GM19238 (cell line): ENCODE results near the gene MYO3B.
"Not testable (repeated sequence)": the region's sequence is repeated elsewhere in the genome, so short reads cannot be mapped to it uniquely, and the experiment has no call there.

Source experiments
- DNase-seq: peaks from one replicate; pipeline ENCODE4 v3.0.0; 2011; ENCODE audit warnings: low spot score; ENCODE audit not compliant: insufficient read length

Gene MYO3B

DNA sequence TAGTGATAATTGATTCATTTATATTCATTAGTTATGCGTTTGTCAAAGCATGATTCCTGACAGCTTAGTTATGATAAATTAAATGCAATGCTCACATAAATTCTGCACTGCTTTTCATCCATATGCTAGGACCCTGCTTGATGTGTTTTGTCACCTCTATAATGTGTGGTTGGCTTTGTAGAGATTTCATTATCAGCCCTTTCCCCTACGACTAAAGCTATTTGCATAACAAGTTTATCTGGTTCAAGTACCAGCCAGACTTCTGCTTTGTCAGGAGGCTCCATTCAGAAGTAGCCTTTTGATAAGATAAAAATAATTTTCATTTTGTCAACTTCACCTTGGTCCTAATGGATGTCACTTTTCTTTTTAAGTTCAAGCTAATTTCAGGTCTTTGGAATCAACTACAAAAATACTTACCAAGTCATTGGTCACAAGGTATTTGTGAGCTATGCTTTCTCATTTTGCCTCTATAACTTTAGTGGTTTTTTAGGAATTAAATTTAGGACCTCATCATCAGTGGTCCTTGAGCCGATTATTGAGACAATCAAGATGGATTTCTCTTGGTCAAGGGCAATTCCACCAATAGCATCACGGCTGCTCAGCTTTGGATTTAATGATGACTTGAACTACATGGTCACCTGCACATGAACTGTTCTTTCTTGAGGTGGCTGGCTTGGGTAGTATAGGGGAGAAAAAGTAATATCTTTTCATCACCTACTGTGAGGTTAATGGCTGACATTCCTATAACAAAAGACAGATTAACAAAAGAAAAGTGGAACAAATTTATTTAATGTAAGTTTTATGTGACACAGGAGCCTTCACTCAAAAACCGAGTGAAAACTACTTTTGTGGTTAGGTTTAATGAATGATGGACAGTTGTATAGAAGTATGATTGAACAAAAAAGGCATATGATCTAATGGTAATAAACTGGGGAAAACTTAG is 162.1 kb downstream of the MYO3B start:
- DNase-seq: no peak

DNA sequence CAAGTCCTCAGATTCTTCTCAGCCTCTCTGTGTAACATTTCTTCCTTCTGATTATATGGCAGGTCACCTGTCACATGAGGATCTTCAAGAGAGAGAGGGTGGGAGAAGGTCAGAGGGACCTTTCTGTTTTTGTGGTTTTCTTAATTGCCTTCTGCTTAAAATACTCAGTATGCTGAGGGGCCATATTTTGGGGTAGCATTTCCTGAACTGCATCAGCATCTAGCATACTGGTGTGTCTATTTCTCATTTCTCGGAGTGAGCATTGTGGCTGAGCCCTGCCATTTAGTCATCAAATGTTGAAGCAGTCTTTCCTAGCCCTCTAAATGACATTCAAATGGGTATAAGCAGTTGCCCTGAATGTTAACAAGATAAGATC is 162.7 kb downstream of the MYO3B start:
- no peak for DNase-seq

- DNase-seq: no peak
Measured at GRCh38 chr2:170341684-170342623, 164.0 kb downstream of the MYO3B start.

GRCh38 chr2:170344663-170345346 is 166.9 kb downstream of the MYO3B start:
- no peak for DNase-seq

GRCh38 chr2:170345607-170346006 is 167.7 kb downstream of the MYO3B start:
- no peak for DNase-seq

DNA sequence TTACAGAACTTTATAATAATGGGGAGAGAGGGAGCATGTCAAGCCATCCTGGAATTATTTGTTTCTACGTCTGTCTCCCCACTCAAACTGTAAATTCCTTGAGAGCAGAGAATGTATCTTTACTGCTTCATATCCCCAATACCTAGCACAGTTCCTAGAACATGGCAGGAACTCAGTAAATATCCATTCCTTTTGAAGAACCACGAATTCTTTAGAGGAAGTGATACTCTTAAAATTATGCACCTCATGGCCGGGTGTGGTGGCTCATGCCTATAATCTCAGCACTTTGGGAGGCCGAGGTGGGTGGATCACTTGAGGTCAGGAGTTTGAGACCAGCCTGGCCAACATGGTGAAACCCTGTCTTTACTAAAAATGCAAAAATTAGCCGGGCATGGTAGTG is 171.3 kb downstream of the MYO3B start:
- not testable (repeated sequence) for DNase-seq

DNA sequence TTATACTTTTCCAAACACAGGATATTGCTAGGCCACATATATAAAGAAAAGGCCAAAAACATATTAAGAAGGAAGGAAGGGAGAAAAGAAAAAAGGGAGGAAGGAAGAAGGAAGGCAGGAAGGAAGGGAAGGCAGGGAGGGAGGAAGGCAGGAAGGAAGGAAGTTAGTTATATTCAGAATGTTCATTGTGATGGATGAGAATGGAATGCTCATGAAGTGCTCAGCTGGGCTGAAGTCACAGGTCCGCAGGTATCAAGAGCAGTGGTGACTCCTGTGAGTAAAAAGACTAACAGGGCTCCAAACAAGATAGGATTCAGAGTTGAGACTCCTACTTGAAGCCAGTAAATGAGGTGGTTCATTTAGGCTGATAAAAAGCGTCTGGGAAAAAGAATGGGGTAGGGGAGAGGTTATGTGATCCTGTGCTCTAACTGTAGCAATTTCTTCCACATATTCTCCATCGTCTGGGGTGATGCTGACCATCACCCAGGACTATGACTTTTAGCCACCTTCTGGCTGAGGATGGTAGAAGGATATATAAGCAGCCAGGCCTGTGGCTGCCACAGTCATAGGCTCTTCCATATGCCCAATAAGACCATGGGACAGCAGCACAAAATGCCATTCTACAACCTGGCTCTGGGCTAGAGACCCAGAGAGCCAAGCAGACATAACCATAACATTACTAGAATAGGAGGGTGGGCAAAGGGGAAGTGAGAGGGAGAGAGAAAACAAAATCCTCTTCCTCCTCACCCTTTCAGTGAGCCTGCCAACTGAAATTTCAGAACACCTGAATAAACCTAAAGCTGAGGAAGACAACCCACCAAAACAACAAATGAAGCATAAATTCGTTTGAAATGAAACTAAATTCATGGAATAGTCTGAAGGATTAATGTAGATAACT is 173.2 kb downstream of the MYO3B start:
- DNase-seq: no peak

DNA sequence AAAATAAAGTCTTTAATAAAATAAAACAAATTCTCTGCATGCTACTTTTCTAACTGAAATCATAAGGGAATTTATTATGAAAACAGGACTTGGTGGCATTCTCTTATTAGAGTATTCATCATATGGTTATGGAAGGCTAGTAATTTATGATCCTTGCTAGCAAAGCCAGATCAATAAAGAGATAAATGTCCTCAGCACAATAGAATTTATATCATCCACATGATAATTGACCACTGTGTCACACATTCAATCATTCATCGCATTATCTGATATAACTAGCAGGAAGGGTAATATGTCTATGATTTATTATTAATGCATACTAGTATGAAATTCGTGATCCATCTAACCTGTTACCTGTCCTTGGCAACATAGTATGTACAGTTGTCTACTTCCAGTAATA is 175.8 kb downstream of the MYO3B start:
- DNase-seq: no peak

DNA sequence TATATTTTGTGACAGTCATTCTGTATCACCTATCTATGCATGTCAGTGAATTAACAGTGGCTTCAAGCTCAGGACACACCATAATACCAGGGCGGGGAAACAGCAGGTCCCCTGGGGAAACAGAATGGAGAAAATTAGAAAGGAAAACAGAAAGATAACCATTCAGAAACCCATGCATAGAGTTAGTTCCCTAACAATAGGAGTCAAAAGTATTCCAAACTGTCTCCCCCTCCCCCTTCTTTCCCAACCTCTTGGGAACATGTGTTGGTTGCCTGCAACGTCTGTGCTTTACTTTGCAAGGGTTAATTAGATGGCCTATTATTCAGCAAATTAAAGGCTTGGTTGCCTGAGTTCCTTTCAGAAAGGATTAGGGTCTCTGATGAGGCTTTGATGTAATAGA is 176.4 kb downstream of the MYO3B start:
- DNase-seq: no peak

GRCh38 chr2:170354855-170355780 is 177.2 kb downstream of the MYO3B start:
- DNase-seq: no peak

DNA sequence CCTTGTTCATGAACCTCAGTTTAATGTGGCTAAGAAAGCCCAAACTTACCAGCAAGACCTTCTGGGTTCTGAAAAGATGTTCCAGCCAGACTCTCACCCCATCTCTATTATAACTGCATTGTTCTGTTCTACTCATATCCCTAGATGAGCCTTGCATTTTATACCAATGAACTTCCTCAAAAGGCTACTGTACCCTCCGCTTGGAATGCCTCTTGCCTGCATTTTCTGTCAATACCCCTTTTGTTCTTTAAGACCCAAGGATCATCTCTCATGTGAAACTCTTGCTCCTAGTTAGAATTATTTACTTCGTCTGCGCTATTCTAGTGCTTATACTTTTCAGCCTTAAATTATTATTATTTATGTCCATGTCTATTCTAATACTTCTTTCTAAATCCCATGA is 181.5 kb downstream of the MYO3B start:
- DNase-seq: no peak

GRCh38 chr2:170360546-170361089 is 182.7 kb downstream of the MYO3B start:
- DNase-seq: no peak

- DNase-seq: no peak
Measured at GRCh38 chr2:170361090-170361936, 183.4 kb downstream of the MYO3B start.

DNA sequence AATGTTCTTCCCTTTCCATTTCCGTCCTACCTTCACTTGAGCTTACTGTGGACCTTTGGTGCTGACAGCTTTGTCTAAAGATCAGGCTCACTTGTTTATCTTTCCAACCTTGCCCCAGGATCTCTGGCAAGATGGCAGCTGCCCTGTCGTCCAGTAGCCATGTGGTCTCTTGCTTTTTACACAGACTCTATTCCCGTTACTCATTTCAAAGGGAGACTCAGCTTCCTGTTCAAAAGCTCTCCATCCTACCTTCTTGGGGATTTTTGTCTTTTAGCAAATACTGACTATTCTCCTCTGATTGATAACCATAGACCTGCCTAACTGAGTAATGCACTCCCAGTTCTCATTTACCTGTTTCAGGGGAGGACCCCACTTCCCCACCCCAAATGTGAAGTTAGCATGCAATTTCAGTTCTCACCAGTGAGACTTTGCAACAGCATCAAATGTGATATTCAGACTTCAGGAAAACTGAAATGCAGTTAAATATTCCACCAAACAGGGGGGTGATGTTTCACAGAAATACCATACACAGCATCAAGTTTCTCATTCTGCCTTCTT is 184.4 kb downstream of the MYO3B start:
- DNase-seq: no peak

DNA sequence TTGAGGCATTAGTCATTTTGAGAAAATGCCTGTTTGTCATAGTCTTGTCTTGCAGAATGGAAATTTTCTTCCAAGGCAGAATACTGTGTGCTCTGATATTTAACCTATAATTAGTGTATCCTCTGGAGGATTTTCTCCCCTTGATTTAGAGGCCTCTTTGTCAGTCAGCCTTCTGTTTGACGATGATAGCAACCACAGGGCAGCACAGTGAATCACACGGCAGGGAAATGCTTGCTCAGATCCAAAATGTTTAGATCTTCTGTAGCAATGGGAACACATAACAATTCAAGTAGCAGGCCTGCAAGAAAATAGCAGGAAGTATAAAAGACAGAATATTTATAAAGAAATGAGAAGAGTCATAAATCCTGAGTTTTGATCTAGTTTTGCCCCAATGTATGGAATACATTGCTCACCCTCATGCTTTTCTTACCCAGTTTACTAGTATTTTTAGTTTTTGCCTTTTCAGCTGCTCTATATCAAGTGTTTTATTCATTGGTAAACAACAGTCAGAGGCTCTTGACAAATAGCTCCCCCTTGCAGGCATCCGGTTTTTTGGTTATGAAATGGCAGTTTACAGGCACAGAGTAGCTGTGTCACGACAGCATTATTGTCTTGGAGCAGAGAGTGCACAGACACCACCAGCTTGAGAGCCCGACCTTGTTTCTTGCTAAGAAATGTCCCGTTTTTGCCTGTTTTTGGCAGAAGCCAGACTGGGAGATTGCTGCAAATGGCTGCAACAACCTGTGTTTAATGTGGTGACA is 185.1 kb downstream of the MYO3B start:
- DNase-seq: no peak

- no peak for DNase-seq
Measured at GRCh38 chr2:170365003-170365402, 187.1 kb downstream of the MYO3B start.

GRCh38 chr2:170365686-170366085 is 187.7 kb downstream of the MYO3B start:
- DNase-seq: no peak
